Tibial artery (tissue), 4 donors: ENCODE measurements around the gene PGM2L1.
"Not testable (repeated sequence)": the region's sequence is repeated elsewhere in the genome, so short reads cannot be mapped to it uniquely, and the experiment has no call there.

Experiments
- DNase-seq, 2 donors: peaks; one replicate each; pipeline ENCODE4 v3.0.0-alpha.2; 2019
- H3K27ac ChIP-seq, 2 donors: fragments of 200-600 bp; sonication (generic) in 1 of 2; 1 replicate in 1 of 2; 2 replicates in 1 of 2; pipeline ENCODE4 v1.5.1; 2018 to 2019; ENCODE audit warnings: mild to moderate bottlenecking in 1 of 2
- H3K27me3 ChIP-seq, 2 donors: fragments of 200-600 bp; sonication (generic) in 1 of 2; one replicate each; pipeline versions ENCODE4 v1.5.1 to v1.6.0; 2016 to 2019
- H3K36me3 ChIP-seq, 3 donors: fragments of 200-600 bp; sonication (generic) in 2 of 3; one replicate each; pipeline ENCODE4 v1.5.1; 2016 to 2019; ENCODE audit warnings: mild to moderate bottlenecking in 2 of 3
- H3K4me1 ChIP-seq, 4 donors: fragments of 200-600 bp; sonication (generic) in 2 of 4; 1 replicate in 3 of 4; 2 replicates in 1 of 4; pipeline ENCODE4 v1.5.1; 2016 to 2019
- H3K4me3 ChIP-seq, 2 donors: fragments of 200-600 bp; sonication (generic) in 1 of 2; 1 replicate in 1 of 2; 2 replicates in 1 of 2; pipeline ENCODE4 v1.5.1; 2018 to 2019; ENCODE audit warnings: mild to moderate bottlenecking in 2 of 2
- H3K9me3 ChIP-seq, 3 donors: fragments of 200-600 bp; sonication (generic) in 1 of 3; one replicate each; pipeline ENCODE4 v1.5.1; 2016 to 2019
- intact Hi-C: fragments of 100-400 bp; cut with DNase I; formaldehyde crosslinking; loops from one replicate; pipeline ENCODE4 v1.15.0; 2023; ENCODE audit warnings: low total_unique reads
- TF ChIP-seq, protein P1 (sequence below), 2 experiments: fragments of 200-600 bp in 1 of 2; fragments of 450-650 bp in 1 of 2; IDR thresholded peaks; one replicate each; pipeline ENCODE4 v1.5.1; 2017 to 2019; ENCODE audit warnings: antibody characterized with exemption in 2 of 2, mild to moderate bottlenecking in 1 of 2, moderate library complexity in 1 of 2

PGM2L1 gene

GRCh38 chr11:74427384-74427886 is 29.2 kb upstream of the PGM2L1 start:
- TF ChIP-seq, protein P1, sequence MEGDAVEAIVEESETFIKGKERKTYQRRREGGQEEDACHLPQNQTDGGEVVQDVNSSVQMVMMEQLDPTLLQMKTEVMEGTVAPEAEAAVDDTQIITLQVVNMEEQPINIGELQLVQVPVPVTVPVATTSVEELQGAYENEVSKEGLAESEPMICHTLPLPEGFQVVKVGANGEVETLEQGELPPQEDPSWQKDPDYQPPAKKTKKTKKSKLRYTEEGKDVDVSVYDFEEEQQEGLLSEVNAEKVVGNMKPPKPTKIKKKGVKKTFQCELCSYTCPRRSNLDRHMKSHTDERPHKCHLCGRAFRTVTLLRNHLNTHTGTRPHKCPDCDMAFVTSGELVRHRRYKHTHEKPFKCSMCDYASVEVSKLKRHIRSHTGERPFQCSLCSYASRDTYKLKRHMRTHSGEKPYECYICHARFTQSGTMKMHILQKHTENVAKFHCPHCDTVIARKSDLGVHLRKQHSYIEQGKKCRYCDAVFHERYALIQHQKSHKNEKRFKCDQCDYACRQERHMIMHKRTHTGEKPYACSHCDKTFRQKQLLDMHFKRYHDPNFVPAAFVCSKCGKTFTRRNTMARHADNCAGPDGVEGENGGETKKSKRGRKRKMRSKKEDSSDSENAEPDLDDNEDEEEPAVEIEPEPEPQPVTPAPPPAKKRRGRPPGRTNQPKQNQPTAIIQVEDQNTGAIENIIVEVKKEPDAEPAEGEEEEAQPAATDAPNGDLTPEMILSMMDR (IDR thresholded peaks at IDR 0.05): no peak
- H3K36me3 ChIP-seq: no peaks in the 10 kb centered on the region
- no peak overlapping the region for H3K4me3 ChIP-seq
- H3K27me3 ChIP-seq: no peaks in the 10 kb centered on the region
- DNase-seq: no peak
- H3K4me1 ChIP-seq: no peaks in the 10 kb centered on the region
- intact Hi-C loops: no loop called here
- no peak overlapping the region for H3K27ac ChIP-seq
- H3K9me3 ChIP-seq: no peaks in the 10 kb centered on the region

DNA sequence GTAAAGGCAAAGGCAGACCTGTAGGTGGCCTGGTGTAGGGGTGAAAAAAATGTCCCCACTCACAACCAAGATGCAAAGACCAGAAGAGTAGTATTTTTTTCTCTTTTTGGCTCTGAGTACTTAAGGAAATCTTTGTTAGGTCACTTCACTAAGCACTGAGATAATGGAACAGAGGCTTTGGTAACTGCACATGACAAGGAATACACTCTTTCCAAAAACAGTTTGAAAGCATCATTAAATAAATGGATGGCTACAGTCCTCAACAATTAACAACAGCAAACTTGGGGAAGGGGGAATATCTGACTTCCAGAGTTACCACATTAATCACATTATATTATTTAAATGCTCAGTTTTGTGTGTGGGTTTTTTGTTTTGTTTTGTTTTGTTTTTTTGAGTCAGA is 26.9 kb upstream of the PGM2L1 start:
- Histone ChIP-seq H3K4me1 (no peaks in the 10 kb centered on the region), H3K36me3 (no peaks in the 10 kb centered on the region), H3K27me3 (no peaks in the 10 kb centered on the region), H3K27ac (no peak overlapping the region), H3K9me3 (no peaks in the 10 kb centered on the region), H3K4me3 (no peak overlapping the region)
- intact Hi-C loops: no loop called here
- DNase-seq: no peak
- TF ChIP-seq, protein P1 (IDR thresholded peaks at IDR 0.05): no peak

DNA sequence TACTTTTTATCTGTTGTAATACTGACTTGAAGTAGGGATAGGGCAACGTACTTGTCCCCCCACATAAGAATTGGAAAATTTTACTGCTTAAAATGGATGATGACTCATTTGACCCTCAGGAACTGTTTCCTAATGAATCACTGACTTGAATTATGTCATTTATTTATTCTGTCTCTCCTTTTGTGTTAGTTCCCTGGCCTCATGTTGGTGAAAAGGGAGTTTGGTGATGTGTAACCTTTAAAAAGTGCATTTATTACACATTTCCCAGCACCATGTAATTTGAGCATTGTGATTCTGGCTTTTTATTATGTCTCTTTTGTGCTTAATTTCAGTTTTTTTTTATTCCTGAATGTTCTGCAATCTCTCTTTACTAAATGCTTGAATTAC is 20.3 kb upstream of the PGM2L1 start:
- DNase-seq: no peak
- Histone ChIP-seq H3K9me3 (no peaks in the 10 kb centered on the region), H3K27me3 (no peaks in the 10 kb centered on the region), H3K4me1 (peaks cover 0 to 28% (median 15%) of the 10 kb centered on the region in 4 donors), H3K27ac (peak overlapping the region; percentile 70), H3K36me3 (no peaks in the 10 kb centered on the region), H3K4me3 (no peak overlapping the region)
- intact Hi-C loops: no loop called here
- TF ChIP-seq, protein P1 (IDR thresholded peaks at IDR 0.05): no peak

- H3K36me3 ChIP-seq: no peaks in the 10 kb centered on the region
- TF ChIP-seq, protein P1 (IDR thresholded peaks at IDR 0.05): no peak
- peaks cover 0 to 28% (median 15%) of the 10 kb centered on the region in 4 donors for H3K4me1 ChIP-seq
- peak overlapping the region; percentile 70 for H3K27ac ChIP-seq
- no peaks in the 10 kb centered on the region for H3K9me3 ChIP-seq
- DNase-seq: no peak
- intact Hi-C loops: no loop called here
- H3K27me3 ChIP-seq: no peaks in the 10 kb centered on the region
- H3K4me3 ChIP-seq: no peak overlapping the region
These were observed 19.8 kb upstream of the PGM2L1 start for GRCh38 chr11:74417860-74418508.

DNA sequence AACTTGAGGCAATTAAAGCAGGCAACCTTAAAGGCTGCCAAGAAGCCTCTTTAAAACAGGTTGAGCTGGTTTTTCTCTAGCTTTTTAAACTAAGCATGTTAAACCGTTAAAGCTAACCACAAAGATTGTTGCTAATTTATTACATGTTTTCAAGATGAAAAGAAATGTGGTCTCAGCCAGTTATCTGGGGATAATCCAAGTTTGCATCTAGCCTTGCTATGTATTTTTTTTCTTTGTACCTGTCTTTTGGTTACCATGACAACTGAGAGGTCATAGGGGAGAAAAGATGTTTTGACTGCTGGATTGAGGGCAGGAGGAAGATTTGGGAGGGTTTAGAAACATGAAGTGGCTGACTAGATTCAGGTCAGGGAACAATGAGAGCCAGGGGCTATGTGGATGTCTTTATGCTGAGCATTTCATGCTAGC is 19.2 kb upstream of the PGM2L1 start:
- Histone ChIP-seq H3K27me3 (no peaks in the 10 kb centered on the region), H3K36me3 (no peaks in the 10 kb centered on the region), H3K4me3 (no peak overlapping the region), H3K9me3 (no peaks in the 10 kb centered on the region), H3K27ac (peak overlapping the region; percentile 70), H3K4me1 (peaks cover 0 to 28% (median 15%) of the 10 kb centered on the region in 4 donors)
- TF ChIP-seq, protein P1 (IDR thresholded peaks at IDR 0.05): no peak
- no peak for DNase-seq
- intact Hi-C loops: no loop called here

- H3K27me3 ChIP-seq, H3K9me3 ChIP-seq, H3K4me3 ChIP-seq, H3K36me3 ChIP-seq, DNase-seq, intact Hi-C loops: not testable (repeated sequence)
- Histone ChIP-seq H3K27ac (peak overlapping the region in 1 of 2 donors; percentile 70), H3K4me1 (peaks cover 0 to 28% (median 15%) of the 10 kb centered on the region in 4 donors)
These were observed 18.7 kb upstream of the PGM2L1 start for GRCh38 chr11:74416974-74417373.
